A549 (cell line): ENCODE measurements around the gene PDGFB. TPM values are rescaled to one million over a fixed set of nuclear protein-coding genes. Genes with fewer than 3 reads are reported as not detected.
A peak's percentile ranks its signal among the peaks of the same experiment; 100 is the strongest.

Source experiments
- ATAC-seq, 2 experiments: fragments of 200-7000 bp in 1 of 2; fragments of >200 bp in 1 of 2; cut with Nextera tagmentation in 1 of 2; cut with Tn5 transposase in 1 of 2; 3 replicates each; pipeline versions ENCODE4 v1.8.0 to v1.9.1; 2018 to 2020; ENCODE audit warnings: mild to moderate bottlenecking in 1 of 2, moderate library complexity in 1 of 2
- CTCF ChIA-PET: fragments of 300-600 bp; sonication (Branson Sonifier 250); formaldehyde crosslinking; extraction: SDS; loops from one replicate; lab custom pipeline; 2021; ENCODE audit warnings: antibody characterized with exemption, inconsistent platforms; lab: Yijun Ruan, JAX
- POLR2A ChIA-PET: fragments of 350-600 bp; formaldehyde crosslinking; extraction: SDS; loops from one replicate; lab custom pipeline; 2021; ENCODE audit warnings: antibody characterized with exemption, inconsistent platforms; lab: Yijun Ruan, JAX
- DNase-seq, 2 experiments: peaks; one replicate each; pipeline versions ENCODE4 v3.0.0 to v3.0.0-alpha.2; 2011 to 2016; ENCODE audit warnings: low read depth in 1 of 2, low spot score in 1 of 2
- FAIRE-seq: peaks from 2 replicates; lab custom pipeline; 2011; peaks lifted over from hg19 to GRCh38; lab: Jason Lieb, UNC
- H3K27ac ChIP-seq, 2 experiments: fragments of >200 bp; sonication (Bioruptor Twin); formaldehyde crosslinking; 3 replicates each; pipeline ENCODE4 v1.5.1; 2016 to 2017
- H3K4me1 ChIP-seq: fragments of >200 bp; sonication (Bioruptor Twin); formaldehyde crosslinking; 3 replicates; pipeline ENCODE4 v1.6.1; 2016
- H3K4me2 ChIP-seq: fragments of >200 bp; sonication (Bioruptor Twin); formaldehyde crosslinking; 3 replicates; pipeline ENCODE4 v1.6.1; 2016
- H3K4me3 ChIP-seq: fragments of >200 bp; sonication (Bioruptor Twin); formaldehyde crosslinking; 3 replicates; pipeline ENCODE4 v1.5.1; 2016
- H3K9me3 ChIP-seq: fragments of >200 bp; sonication (Bioruptor Twin); formaldehyde crosslinking; 3 replicates; pipeline ENCODE4 v1.6.1; 2016
- CHD2 ChIP-seq: fragments of 150-350 bp; IDR thresholded peaks from 2 replicates; pipeline ENCODE4 v1.6.1; 2014; ENCODE audit warnings: low read length; ENCODE audit not compliant: partially characterized antibody
- CTCF ChIP-seq: fragments of >200 bp; sonication (Bioruptor Twin); formaldehyde crosslinking; IDR thresholded peaks from 3 replicates; pipeline ENCODE4 v1.5.1; 2016
- EHF ChIP-seq: fragments of 250-450 bp; sonication (Bioruptor Pico); IDR thresholded peaks from 2 replicates; pipeline ENCODE4 v1.5.0; 2020; ENCODE audit warnings: mild to moderate bottlenecking
- ELK1 ChIP-seq: fragments of 150-350 bp; IDR thresholded peaks from 2 replicates; pipeline ENCODE4 v1.6.1; 2014; ENCODE audit warnings: low read depth, mild to moderate bottlenecking, low read length
- EP300 ChIP-seq, 2 experiments: fragments of >200 bp; sonication (Bioruptor Twin); formaldehyde crosslinking; IDR thresholded peaks; 2 replicates in 1 of 2; 3 replicates in 1 of 2; pipeline ENCODE4 v1.6.1; 2016 to 2017
- ESRRA ChIP-seq: fragments of 150-350 bp; IDR thresholded peaks from 2 replicates; pipeline ENCODE4 v1.6.1; 2014; ENCODE audit warnings: mild to moderate bottlenecking, low read length, borderline replicate concordance
- FOSL2 ChIP-seq, 2 experiments: fragments of 450-650 bp in 1 of 2; fragments of >200 bp in 1 of 2; sonication (Bioruptor Twin) in 1 of 2; formaldehyde crosslinking; IDR thresholded peaks; 2 replicates each; pipeline versions ENCODE4 v1.5.0 to v1.6.1; 2016 to 2020; ENCODE audit warnings: mild to moderate bottlenecking in 1 of 2, moderate library complexity in 1 of 2
- FOXS1 ChIP-seq: fragments of 250-450 bp; sonication (Bioruptor Pico); IDR thresholded peaks from 2 replicates; pipeline ENCODE4 v1.5.0; 2020; ENCODE audit warnings: mild to moderate bottlenecking, moderate library complexity
- GATA3 ChIP-seq: IDR thresholded peaks from 2 replicates; pipeline ENCODE4 v1.6.1; 2012; ENCODE audit warnings: borderline replicate concordance
- HDAC2 ChIP-seq: fragments of 200-600 bp; sonication (generic); IDR thresholded peaks from 2 replicates; pipeline ENCODE4 v1.6.1; 2016
- HEYL ChIP-seq: fragments of 250-450 bp; sonication (Bioruptor Pico); IDR thresholded peaks from 2 replicates; pipeline ENCODE4 v1.8.0; 2021; ENCODE audit warnings: mild to moderate bottlenecking, moderate library complexity
- HOXA7 ChIP-seq: fragments of 250-450 bp; sonication (Bioruptor Pico); IDR thresholded peaks from 2 replicates; pipeline ENCODE4 v1.5.0; 2020; ENCODE audit warnings: mild to moderate bottlenecking, moderate library complexity
- HOXB5 ChIP-seq: fragments of 250-450 bp; sonication (Bioruptor Pico); IDR thresholded peaks from 2 replicates; pipeline ENCODE4 v1.5.0; 2020; ENCODE audit warnings: mild to moderate bottlenecking, moderate library complexity
- JUN ChIP-seq, 2 experiments: fragments of >200 bp; sonication (Bioruptor Twin); formaldehyde crosslinking; IDR thresholded peaks; 2 replicates in 1 of 2; 3 replicates in 1 of 2; pipeline ENCODE4 v1.6.1; 2016 to 2017
- JUNB ChIP-seq: fragments of >200 bp; sonication (Bioruptor Twin); formaldehyde crosslinking; IDR thresholded peaks from 2 replicates; pipeline ENCODE4 v1.6.1; 2016
- KDM1A ChIP-seq: fragments of 200-600 bp; sonication (generic); IDR thresholded peaks from 2 replicates; pipeline ENCODE4 v1.6.1; 2016; ENCODE audit warnings: low read depth, mild to moderate bottlenecking
- MAFK ChIP-seq: fragments of 450-650 bp; IDR thresholded peaks from 2 replicates; pipeline ENCODE4 v1.6.1; 2014; ENCODE audit not compliant: partially characterized antibody
- MAX ChIP-seq: IDR thresholded peaks from 2 replicates; pipeline ENCODE4 v1.6.1; 2012
- MAZ ChIP-seq: fragments of 150-350 bp; IDR thresholded peaks from 2 replicates; pipeline ENCODE4 v1.6.1; 2014; ENCODE audit warnings: antibody characterized with exemption, low read depth, low read length, borderline replicate concordance
- NPAS2 ChIP-seq: fragments of 250-450 bp; sonication (Bioruptor Pico); IDR thresholded peaks from 2 replicates; pipeline ENCODE4 v1.8.0; 2022; ENCODE audit warnings: mild to moderate bottlenecking, moderate library complexity, borderline replicate concordance
- PHF8 ChIP-seq: fragments of 200-600 bp; sonication (generic); IDR thresholded peaks from 2 replicates; pipeline ENCODE4 v1.6.1; 2016; ENCODE audit warnings: low read depth, mild to moderate bottlenecking, antibody characterized with exemption, moderate library complexity, borderline replicate concordance
- POLR2AphosphoS2 ChIP-seq: conservative IDR thresholded peaks from 2 replicates; pipeline ENCODE4 v1.6.1; 2012; ENCODE audit warnings: low read length, improper control_type of control experiment, inconsistent platforms
- RARB ChIP-seq: fragments of 250-450 bp; sonication (Bioruptor Pico); IDR thresholded peaks from 2 replicates; pipeline ENCODE4 v1.8.0; 2021; ENCODE audit warnings: mild to moderate bottlenecking, moderate library complexity
- RFX5 ChIP-seq: fragments of 450-650 bp; IDR thresholded peaks from 2 replicates; pipeline ENCODE4 v1.7.1; 2014; ENCODE audit warnings: antibody characterized with exemption, mild to moderate bottlenecking, moderate library complexity
- RNF2 ChIP-seq: fragments of 200-600 bp; sonication (generic); IDR thresholded peaks from 2 replicates; pipeline ENCODE4 v1.6.1; 2016; ENCODE audit warnings: low read depth, mild to moderate bottlenecking, antibody characterized with exemption, moderate library complexity, borderline replicate concordance
- SMC3 ChIP-seq: fragments of >200 bp; sonication (Bioruptor Twin); formaldehyde crosslinking; IDR thresholded peaks from 3 replicates; pipeline ENCODE4 v1.6.1; 2018; ENCODE audit warnings: inconsistent platforms
- TFCP2L1 ChIP-seq: fragments of 250-450 bp; sonication (Bioruptor Pico); IDR thresholded peaks from 2 replicates; pipeline ENCODE4 v1.5.0; 2021; ENCODE audit warnings: mild to moderate bottlenecking
- ZFP36 ChIP-seq: fragments of 450-650 bp; IDR thresholded peaks from 2 replicates; pipeline ENCODE4 v1.6.1; 2014; ENCODE audit warnings: borderline replicate concordance; ENCODE audit not compliant: partially characterized antibody
- WGBS: methylation state at CpG from one replicate; pipeline ENCODE4 v1.1.6; 2017; ENCODE audit errors: missing lambda C conversion rate; 5-methylcytosine and 5-hydroxymethylcytosine counted together
- polyA plus RNA-seq, 4 experiments: library from polyadenylated mRNA; depleted of rRNA in 3 of 4; stranded (reverse); fragments of >200 nt; fragmentation: RNase III in 1 of 4; extraction: RNeasy Plus Mini Kit Qiagen cat#74134 plus additional on column Dnase treatment in 1 of 4; gene quantifications; 2 replicates in 3 of 4; 3 replicates in 1 of 4; pipeline ENCODE4 v1.2.3, GENCODE V29; 2011 to 2017

The PDGFB gene
- polyA plus RNA-seq, 2 of the 4 experiments (the other 2 are of a cell fraction), result 2.1 to 4.5 TPM

- peaks cover 27% of the 10 kb centered on the region for H3K4me1 ChIP-seq
- no peak overlapping the region for H3K4me3 ChIP-seq
- DNase-seq (peak; percentile 41 to 69), ATAC-seq (peak; percentile 55 to 82; a peak in 4 of 6 replicates), FAIRE-seq (no peak)
- 38% methylated on average over 12 of the region's 12 CpGs for WGBS
- TF ChIP-seq FOSL2 (IDR thresholded peaks at IDR 0.05) (no peak), FOSL2 (CRISPR knock-in tag; IDR thresholded peaks at IDR 0.05) (0 out of 2 replicates have a peak, but pooled peaks have one; percentile 14), HOXA7 (CRISPR knock-in tag) (no peak), MAZ (no peak), HDAC2 (no peak), MAX (peak; percentile 40; the same call in 1 of the 2 replicates)
- H3K9me3 ChIP-seq, result no peaks in the 10 kb centered on the region
- peak overlapping the region; percentile 9; the same call in 1 of the 3 replicates for H3K4me2 ChIP-seq
- ChIA-PET POLR2A (interaction anchor here (0.6 to 0.7 kb wide), 2 partner anchors 27 to 345 kb away, joined by 3 to 8 read pairs; no protein-coding TSS in a partner anchor), CTCF (interaction anchor here (0.6 kb wide), 1 partner anchor 33 kb away, joined by 4 read pairs; no protein-coding TSS in a partner anchor)
- H3K27ac ChIP-seq, result peak overlapping the region in 1 of 2 experiments; percentile 72; a peak in 2 of 6 replicates
These were observed 31.9 kb downstream of the PDGFB start for GRCh38 chr22:39212721-39213376.

GRCh38 chr22:39209756-39210155, 35.0 kb downstream of the PDGFB start:
- CTCF ChIA-PET, result interaction anchor here (1.4 kb wide), 1 partner anchor 38 kb away, joined by 4 read pairs; no protein-coding TSS in a partner anchor

GRCh38 chr22:39208013-39208680, 36.6 kb downstream of the PDGFB start:
- ChIA-PET POLR2A (no interaction called here), CTCF (interaction anchor here (0.7 to 1.4 kb wide), 4 partner anchors 37 to 1646 kb away, joined by 3 to 7 read pairs (median 4); no protein-coding TSS in a partner anchor)
- Histone ChIP-seq H3K27ac (peak overlapping the region in 1 of 2 experiments; percentile 38; a peak in 1 of 6 replicates), H3K9me3 (no peaks in the 10 kb centered on the region), H3K4me2 (no peak overlapping the region), H3K4me3 (no peak overlapping the region), H3K4me1 (peaks cover 35% of the 10 kb centered on the region)
- 91% methylated on average over 10 of the region's 11 CpGs for WGBS
- DNase-seq (no peak), FAIRE-seq (no peak), ATAC-seq (no peak)
- TF ChIP-seq ELK1 (no peak), JUN (IDR thresholded peaks at IDR 0.05) (no peak), FOXS1 (no peak), HOXB5 (no peak), CHD2 (no peak), NPAS2 (CRISPR knock-in tag) (no peak), ZFP36 (no peak), JUNB (no peak), GATA3 (no peak), TFCP2L1 (CRISPR knock-in tag) (no peak), SMC3 (no peak)

More at GRCh38 chr22:39209756-39210155, 35.0 kb downstream of the PDGFB start:
- Histone ChIP-seq H3K4me1 (peaks cover 47% of the 10 kb centered on the region), H3K4me2 (no peak overlapping the region), H3K27ac (no peak overlapping the region), H3K9me3 (no peaks in the 10 kb centered on the region), H3K4me3 (no peak overlapping the region)
- ATAC-seq, result no peak
- WGBS, result 98% methylated on average over 6 of the region's 9 CpGs
- POLR2A ChIA-PET, result no interaction called here
- DNase-seq, result no peak
- TF ChIP-seq SMC3 (no peak), KDM1A (no peak), RNF2 (no peak), RARB (CRISPR knock-in tag) (no peak), HDAC2 (no peak), MAFK (no peak), ESRRA (no peak), PHF8 (no peak), EP300 (IDR thresholded peaks at IDR 0.05) (no peak), POLR2AphosphoS2 (no peak), EHF (no peak), HEYL (CRISPR knock-in tag) (no peak), CTCF (no peak), MAX (no peak), RFX5 (no peak)
- FAIRE-seq, result no peak
